ENCODE results near the gene CDKL4. TPM values are rescaled to one million over a fixed set of nuclear protein-coding genes. Genes with fewer than 3 reads are reported as not detected.
"Not testable (repeated sequence)": the region's sequence is repeated elsewhere in the genome, so short reads cannot be mapped to it uniquely, and the experiment has no call there.

The CDKL4 gene
- total and polyA plus RNA-seq, 5 donors from 2014 or later = 0.25 to 1.6 (median 0.43) TPM

GRCh38 chr2:39197003-39197402, 46.8 kb downstream of the CDKL4 start:
- not testable (repeated sequence) for DNase-seq; H3K27me3 ChIP-seq (ENCODE audit: control insufficient read depth, insufficient read depth, low read length); H3K4me3 ChIP-seq (ENCODE audit: low read depth, low read length); H3K4me3 Mint-ChIP-seq; H3K27ac ChIP-seq (ENCODE audit: insufficient read depth, low read length, poor library complexity, severe bottlenecking); H3K27ac Mint-ChIP-seq; H3K36me3 Mint-ChIP-seq; H3K4me1 ChIP-seq (ENCODE audit: control insufficient read depth, insufficient read depth, low read length, poor library complexity, severe bottlenecking); ATAC-seq (ENCODE audit: low read depth in 2 of 2); H3K4me1 Mint-ChIP-seq; H3K9me3 ChIP-seq (ENCODE audit: control insufficient read depth in 2 of 2, low read length in 2 of 2); H3K36me3 ChIP-seq (ENCODE audit: control insufficient read depth, insufficient read depth, low read length)
- H3K9me3 Mint-ChIP-seq = peaks cover 0 to 16% (median 6%) of the 10 kb centered on the region in 7 donors
- peaks cover 29% of the 10 kb centered on the region for H3K27me3 Mint-ChIP-seq

DNA sequence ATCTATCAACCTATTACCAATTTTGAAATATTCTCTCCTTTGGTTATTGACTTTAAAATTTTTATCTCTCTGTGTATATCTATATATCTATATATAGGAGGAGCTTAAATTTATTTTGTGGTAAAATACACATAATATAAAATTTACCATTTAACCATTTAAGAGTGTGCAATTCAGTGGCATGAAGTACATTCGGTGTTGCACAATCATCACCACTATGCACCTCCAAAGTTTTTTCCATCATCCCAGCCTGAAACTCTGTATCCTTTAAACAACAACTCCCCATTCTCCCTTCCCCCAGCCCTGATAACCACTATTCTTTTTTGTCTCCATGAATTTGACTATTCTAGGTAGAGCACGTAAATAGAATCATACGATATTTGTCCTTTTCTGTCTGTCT, 49.1 kb downstream of the CDKL4 start:
- Histone ChIP-seq H3K36me3 (ENCODE audit: control insufficient read depth, insufficient read depth, low read length) (no peaks in the 10 kb centered on the region), H3K4me3 (ENCODE audit: low read depth, low read length) (no peak overlapping the region), H3K9me3 (ENCODE audit: control insufficient read depth in 2 of 2, low read length in 2 of 2) (peaks cover 1 to 4% of the 10 kb centered on the region in 2 experiments), H3K27me3 (ENCODE audit: control insufficient read depth, insufficient read depth, low read length) (no peaks in the 10 kb centered on the region), H3K27ac (ENCODE audit: insufficient read depth, low read length, poor library complexity, severe bottlenecking) (no peak overlapping the region), H3K4me1 (ENCODE audit: control insufficient read depth, insufficient read depth, low read length, poor library complexity, severe bottlenecking) (no peaks in the 10 kb centered on the region)
- no peaks in the 10 kb centered on the region for H3K36me3 Mint-ChIP-seq
- H3K27me3 Mint-ChIP-seq = peaks cover 21% of the 10 kb centered on the region
- peaks cover 0 to 3% (median 0%) of the 10 kb centered on the region in 4 donors for H3K4me1 Mint-ChIP-seq
- no peak overlapping the region for H3K27ac Mint-ChIP-seq
- H3K4me3 Mint-ChIP-seq = no peak overlapping the region
- ATAC-seq (ENCODE audit: low read depth in 2 of 2) = no peak
- H3K9me3 Mint-ChIP-seq = peaks cover 0 to 12% (median 3%) of the 10 kb centered on the region in 7 donors
- DNase-seq = no peak

- Histone ChIP-seq H3K27me3 (ENCODE audit: control insufficient read depth, insufficient read depth, low read length) (no peaks in the 10 kb centered on the region), H3K4me3 (ENCODE audit: low read depth, low read length) (no peak overlapping the region), H3K9me3 (ENCODE audit: control insufficient read depth in 2 of 2, low read length in 2 of 2) (no peaks in the 10 kb centered on the region), H3K27ac (ENCODE audit: insufficient read depth, low read length, poor library complexity, severe bottlenecking) (no peak overlapping the region), H3K36me3 (ENCODE audit: control insufficient read depth, insufficient read depth, low read length) (no peaks in the 10 kb centered on the region), H3K4me1 (ENCODE audit: control insufficient read depth, insufficient read depth, low read length, poor library complexity, severe bottlenecking) (no peaks in the 10 kb centered on the region)
- Mint-ChIP-seq H3K9me3 (no peaks in the 10 kb centered on the region), H3K4me1 (no peaks in the 10 kb centered on the region), H3K4me3 (no peak overlapping the region), H3K36me3 (no peaks in the 10 kb centered on the region), H3K27ac (no peak overlapping the region), H3K27me3 (peaks cover 4% of the 10 kb centered on the region)
- DNase-seq = no peak
- ATAC-seq (ENCODE audit: low read depth in 2 of 2) = no peak
Observed at GRCh38 chr2:39188960-39189494, 54.7 kb downstream of the CDKL4 start.

- H3K9me3 Mint-ChIP-seq = no peaks in the 10 kb centered on the region
- H3K27me3 ChIP-seq (ENCODE audit: control insufficient read depth, insufficient read depth, low read length) = no peaks in the 10 kb centered on the region
- H3K9me3 ChIP-seq (ENCODE audit: control insufficient read depth in 2 of 2, low read length in 2 of 2) = no peaks in the 10 kb centered on the region
- H3K4me3 ChIP-seq (ENCODE audit: low read depth, low read length) = no peak overlapping the region
- no peaks in the 10 kb centered on the region for H3K4me1 Mint-ChIP-seq
- no peak for DNase-seq
- no peak for ATAC-seq (ENCODE audit: low read depth in 2 of 2)
- H3K27me3 Mint-ChIP-seq = peaks cover 6% of the 10 kb centered on the region
- no peaks in the 10 kb centered on the region for H3K36me3 Mint-ChIP-seq
- no peaks in the 10 kb centered on the region for H3K36me3 ChIP-seq (ENCODE audit: control insufficient read depth, insufficient read depth, low read length)
- H3K4me3 Mint-ChIP-seq = no peak overlapping the region
- H3K27ac ChIP-seq (ENCODE audit: insufficient read depth, low read length, poor library complexity, severe bottlenecking) = no peak overlapping the region
- no peaks in the 10 kb centered on the region for H3K4me1 ChIP-seq (ENCODE audit: control insufficient read depth, insufficient read depth, low read length, poor library complexity, severe bottlenecking)
- no peak overlapping the region for H3K27ac Mint-ChIP-seq
Observed at GRCh38 chr2:39183673-39184072, 60.1 kb downstream of the CDKL4 start.

DNA sequence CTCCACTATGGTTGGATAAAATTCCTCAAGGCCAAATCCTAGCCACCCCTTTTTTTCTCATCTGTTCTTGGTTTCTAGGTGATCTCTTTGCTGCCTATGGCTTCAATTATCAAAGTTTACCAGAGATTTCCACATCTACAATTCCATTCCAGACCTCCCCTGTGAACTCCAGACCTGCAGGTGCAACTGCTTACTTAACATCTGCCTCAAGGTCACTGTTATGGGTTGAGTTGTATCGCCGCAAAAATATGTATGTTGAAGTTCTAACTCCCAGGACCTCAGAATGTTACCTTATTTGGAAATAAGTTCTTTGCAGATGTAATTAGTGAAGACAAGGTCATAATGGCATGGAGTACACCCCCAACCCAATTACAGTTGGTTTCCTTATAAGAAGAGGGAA, 62.5 kb downstream of the CDKL4 start:
- Histone ChIP-seq H3K36me3 (ENCODE audit: control insufficient read depth, insufficient read depth, low read length) (no peaks in the 10 kb centered on the region), H3K27ac (ENCODE audit: insufficient read depth, low read length, poor library complexity, severe bottlenecking) (no peak overlapping the region), H3K27me3 (ENCODE audit: control insufficient read depth, insufficient read depth, low read length) (no peaks in the 10 kb centered on the region), H3K4me3 (ENCODE audit: low read depth, low read length) (no peak overlapping the region), H3K4me1 (ENCODE audit: control insufficient read depth, insufficient read depth, low read length, poor library complexity, severe bottlenecking) (no peaks in the 10 kb centered on the region), H3K9me3 (ENCODE audit: control insufficient read depth in 2 of 2, low read length in 2 of 2) (no peaks in the 10 kb centered on the region)
- Mint-ChIP-seq H3K4me3 (no peak overlapping the region), H3K27me3 (peaks cover 6% of the 10 kb centered on the region), H3K27ac (no peak overlapping the region), H3K9me3 (no peaks in the 10 kb centered on the region), H3K36me3 (no peaks in the 10 kb centered on the region), H3K4me1 (no peaks in the 10 kb centered on the region)
- DNase-seq = no peak
- no peak for ATAC-seq (ENCODE audit: low read depth in 2 of 2)

GRCh38 chr2:39179974-39180960, 63.5 kb downstream of the CDKL4 start:
- Mint-ChIP-seq H3K27me3 (peaks cover 10% of the 10 kb centered on the region), H3K4me1 (peaks cover 0 to 2% (median 0%) of the 10 kb centered on the region in 4 donors), H3K27ac (no peak overlapping the region), H3K36me3 (no peaks in the 10 kb centered on the region), H3K4me3 (no peak overlapping the region), H3K9me3 (no peaks in the 10 kb centered on the region)
- no peak for DNase-seq
- H3K27me3 ChIP-seq (ENCODE audit: control insufficient read depth, insufficient read depth, low read length) = no peaks in the 10 kb centered on the region
- H3K9me3 ChIP-seq (ENCODE audit: control insufficient read depth in 2 of 2, low read length in 2 of 2) = no peaks in the 10 kb centered on the region
- H3K4me3 ChIP-seq (ENCODE audit: low read depth, low read length) = no peak overlapping the region
- no peak overlapping the region for H3K27ac ChIP-seq (ENCODE audit: insufficient read depth, low read length, poor library complexity, severe bottlenecking)
- no peaks in the 10 kb centered on the region for H3K4me1 ChIP-seq (ENCODE audit: control insufficient read depth, insufficient read depth, low read length, poor library complexity, severe bottlenecking)
- no peaks in the 10 kb centered on the region for H3K36me3 ChIP-seq (ENCODE audit: control insufficient read depth, insufficient read depth, low read length)
- no peak for ATAC-seq (ENCODE audit: low read depth in 2 of 2)

- no peak overlapping the region for H3K27ac Mint-ChIP-seq
- ATAC-seq (ENCODE audit: low read depth in 2 of 2) = no peak
- H3K4me3 Mint-ChIP-seq = no peak overlapping the region
Observed at GRCh38 chr2:39178756-39179155, 65.0 kb downstream of the CDKL4 start.

More at GRCh38 chr2:39178756-39179155, 65.0 kb downstream of the CDKL4 start:
- H3K27ac ChIP-seq (ENCODE audit: insufficient read depth, low read length, poor library complexity, severe bottlenecking) = no peak overlapping the region
- Mint-ChIP-seq H3K4me1 (peaks cover 0 to 2% (median 0%) of the 10 kb centered on the region in 4 donors), H3K9me3 (no peaks in the 10 kb centered on the region), H3K36me3 (no peaks in the 10 kb centered on the region), H3K27me3 (peaks cover 11% of the 10 kb centered on the region)
- H3K9me3 ChIP-seq (ENCODE audit: control insufficient read depth in 2 of 2, low read length in 2 of 2) = no peaks in the 10 kb centered on the region
- H3K27me3 ChIP-seq (ENCODE audit: control insufficient read depth, insufficient read depth, low read length) = no peaks in the 10 kb centered on the region
- no peaks in the 10 kb centered on the region for H3K36me3 ChIP-seq (ENCODE audit: control insufficient read depth, insufficient read depth, low read length)
- DNase-seq = no peak
- H3K4me3 ChIP-seq (ENCODE audit: low read depth, low read length) = no peak overlapping the region
- no peaks in the 10 kb centered on the region for H3K4me1 ChIP-seq (ENCODE audit: control insufficient read depth, insufficient read depth, low read length, poor library complexity, severe bottlenecking)
